DOHH2 (cell line): ENCODE results near the gene RGPD3.
"Not testable (repeated sequence)": the region's sequence is repeated elsewhere in the genome, so short reads cannot be mapped to it uniquely, and the experiment has no call there.

ENCODE experiments used
- CTCF ChIP-seq: fragments of 200-600 bp; sonication (generic); IDR thresholded peaks from one replicate; pipeline ENCODE4 v1.5.1; 2014; ENCODE audit warnings: antibody characterized with exemption, mild to moderate bottlenecking, low read depth, low read length; ENCODE audit not compliant: poor library complexity, severe bottlenecking
- EZH2phosphoT487 ChIP-seq: fragments of 200-600 bp; sonication (generic); IDR thresholded peaks from 2 replicates; pipeline ENCODE4 v1.6.1; 2017; ENCODE audit warnings: borderline replicate concordance, mild to moderate bottlenecking, antibody characterized with exemption, low read length, moderate library complexity, mixed read lengths

GRCh38 chr2:106489701-106490100 is 21.5 kb upstream of the RGPD3 start:
- TF ChIP-seq CTCF, EZH2phosphoT487: not testable (repeated sequence)
